LNCaP clone FGC (cell line): ENCODE measurements around the gene PRX.
A peak's percentile ranks its signal among the peaks of the same experiment; 100 is the strongest.

Experiments
- DNase-seq: peaks from one replicate; pipeline ENCODE4 v3.0.0-alpha.2; 2011; ENCODE audit warnings: low read depth
- H3K4me3 ChIP-seq: 2 replicates; pipeline ENCODE4 v1.5.1; 2011; ENCODE audit warnings: mild to moderate bottlenecking, low read depth, low read length, control low read depth
- CTCF ChIP-seq: IDR thresholded peaks from 2 replicates; pipeline ENCODE4 v1.5.1; 2012; ENCODE audit warnings: mild to moderate bottlenecking; ENCODE audit not compliant: control insufficient read depth, insufficient read depth; ENCODE audit errors: extremely low read depth

Gene PRX

GRCh38 chr19:40422748-40423566, 9.8 kb upstream of the PRX start:
- no peak for DNase-seq
- no peak for TF ChIP-seq CTCF

DNA sequence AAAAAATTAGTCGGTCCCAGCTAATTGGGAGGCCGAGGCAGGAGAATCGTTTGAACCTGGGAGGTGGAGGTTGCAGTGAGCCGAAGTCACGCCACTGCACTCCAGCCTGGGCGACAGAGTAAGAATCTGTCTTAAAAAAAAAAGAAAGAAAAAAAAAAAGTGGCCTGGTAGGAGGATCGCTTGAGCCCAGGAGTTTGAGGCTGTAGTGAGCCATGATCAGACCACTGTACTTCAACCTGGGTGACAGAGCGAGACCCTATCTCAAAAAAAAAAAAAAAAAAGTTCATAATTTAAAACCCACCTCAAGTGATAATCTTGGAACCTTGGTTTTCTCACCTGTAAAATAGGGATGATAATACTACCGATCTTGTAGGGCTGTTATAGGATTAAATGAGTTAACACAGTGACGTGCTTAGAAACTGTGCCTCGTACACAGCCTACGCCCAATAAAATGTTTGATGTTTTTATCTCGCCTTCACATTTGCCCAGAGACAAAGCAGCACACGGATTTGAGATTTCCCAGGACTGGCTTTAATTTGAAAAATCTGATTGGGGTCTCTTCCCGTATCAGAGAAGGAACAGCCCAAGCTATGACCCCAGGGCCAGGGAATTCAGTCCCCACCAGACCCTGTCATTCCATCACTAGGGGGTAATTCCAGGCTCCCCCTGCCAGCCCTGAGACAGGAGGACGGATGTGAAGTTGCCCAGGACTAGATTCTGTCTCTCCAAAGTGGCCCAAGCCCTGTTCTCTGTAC, 9.0 kb upstream of the PRX start:
- no peak overlapping the region for H3K4me3 ChIP-seq
- no peak for DNase-seq
- TF ChIP-seq CTCF: no peak

More at GRCh38 chr19:40422748-40423566, 9.8 kb upstream of the PRX start:
- H3K4me3 ChIP-seq: no peak overlapping the region

GRCh38 chr19:40420766-40421765, 7.9 kb upstream of the PRX start:
- peak; percentile 85 for TF ChIP-seq CTCF
- DNase-seq: peak; percentile 75
- peak overlapping the region; percentile 67 for H3K4me3 ChIP-seq

DNA sequence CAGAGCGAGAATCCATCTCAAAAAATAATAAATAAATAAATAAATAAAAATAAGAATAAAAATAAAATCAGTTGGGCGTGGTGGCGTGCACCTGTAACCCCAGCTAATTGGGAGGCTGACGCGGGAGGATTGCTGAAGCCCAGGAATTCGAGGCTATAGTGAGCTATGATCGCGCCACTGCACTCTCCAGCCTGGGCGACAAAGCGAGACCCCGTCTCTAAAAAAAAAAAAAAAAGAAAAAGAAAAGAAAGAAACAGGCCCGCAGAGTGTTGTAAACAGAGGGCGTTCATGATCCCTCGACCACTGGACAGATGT, 7.2 kb upstream of the PRX start:
- H3K4me3 ChIP-seq: peak overlapping the region; percentile 67
- no peak for TF ChIP-seq CTCF
- DNase-seq: no peak

- DNase-seq: no peak
- no peak overlapping the region for H3K4me3 ChIP-seq
- TF ChIP-seq CTCF: no peak
Observed at GRCh38 chr19:40419780-40420179, 6.6 kb upstream of the PRX start.

DNA sequence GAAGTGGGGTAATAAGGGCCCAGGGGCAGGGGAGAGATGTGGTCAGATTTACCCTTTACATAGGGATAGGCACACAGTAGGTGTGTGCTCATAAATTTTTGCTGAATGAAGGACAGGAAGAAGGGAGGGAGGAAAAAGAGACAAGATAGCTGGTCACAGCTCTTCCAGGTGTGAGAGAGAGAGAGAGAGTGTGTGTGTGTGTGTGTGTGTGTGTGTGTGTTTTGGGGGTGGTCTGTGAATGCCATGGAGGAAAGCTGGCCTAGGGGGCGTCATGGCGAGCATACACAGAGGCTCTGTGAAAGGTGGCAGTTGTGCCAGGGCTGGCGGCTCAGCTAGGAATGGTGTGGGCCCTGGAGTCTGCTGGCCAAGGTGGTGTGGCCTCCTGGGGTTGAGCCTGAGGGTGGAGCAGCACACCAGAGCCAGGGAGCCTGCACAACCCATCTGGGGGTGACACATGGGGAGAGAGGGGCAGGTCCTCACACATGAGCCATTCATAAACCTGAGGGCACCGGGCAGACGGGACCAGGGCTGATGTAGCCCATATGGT, 6.0 kb upstream of the PRX start:
- no peak overlapping the region for H3K4me3 ChIP-seq

More for the DNA sequence above, 6.0 kb upstream of the PRX start:
- no peak for TF ChIP-seq CTCF
- no peak for DNase-seq
